ENCODE measurements around the gene TSSK2.

DNA sequence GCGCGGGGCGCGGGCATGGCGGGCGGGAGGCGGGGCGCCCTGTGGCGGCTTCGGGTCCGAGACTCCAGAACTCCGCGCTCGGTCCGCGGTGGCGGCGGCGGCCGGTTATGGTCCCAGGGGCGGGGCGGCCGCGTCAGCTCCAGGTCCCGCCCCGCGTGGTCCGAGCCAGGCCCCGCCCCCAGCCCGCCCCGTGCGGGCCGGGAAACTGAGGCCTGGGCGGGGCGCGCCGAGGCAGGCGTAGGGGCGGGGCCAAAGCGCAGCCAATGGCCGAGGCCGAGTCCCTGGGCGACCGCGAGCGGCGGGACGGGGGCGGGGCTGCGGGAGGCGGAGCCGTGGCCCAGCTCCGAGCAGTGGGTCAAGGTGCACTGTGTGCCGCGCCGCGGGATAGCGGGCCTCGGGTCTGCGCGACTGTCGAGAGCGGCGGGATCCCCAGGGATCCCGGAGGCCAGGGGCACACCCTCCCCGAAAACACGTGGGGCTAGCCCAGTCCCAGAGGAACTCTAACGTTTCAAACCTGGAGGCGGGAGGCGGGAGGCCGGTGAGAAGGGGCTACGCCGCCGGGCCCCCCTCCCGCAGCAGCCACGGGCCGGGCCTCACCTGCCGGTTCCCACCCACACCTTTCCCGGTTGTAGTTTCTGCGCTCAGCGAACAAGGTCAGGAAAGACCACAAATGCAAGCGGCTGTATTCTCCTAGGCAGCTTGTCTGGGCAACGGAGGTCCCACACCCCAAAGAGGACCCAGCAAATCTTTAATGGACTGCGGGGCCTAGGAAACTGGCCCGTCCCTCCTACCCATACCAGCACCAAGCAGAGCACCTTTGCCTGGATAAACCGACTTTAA lies 47.8 kb downstream of the TSSK2 start, which contains the start of gene SLC25A1:
- TF ChIP-seq, protein P1, sequence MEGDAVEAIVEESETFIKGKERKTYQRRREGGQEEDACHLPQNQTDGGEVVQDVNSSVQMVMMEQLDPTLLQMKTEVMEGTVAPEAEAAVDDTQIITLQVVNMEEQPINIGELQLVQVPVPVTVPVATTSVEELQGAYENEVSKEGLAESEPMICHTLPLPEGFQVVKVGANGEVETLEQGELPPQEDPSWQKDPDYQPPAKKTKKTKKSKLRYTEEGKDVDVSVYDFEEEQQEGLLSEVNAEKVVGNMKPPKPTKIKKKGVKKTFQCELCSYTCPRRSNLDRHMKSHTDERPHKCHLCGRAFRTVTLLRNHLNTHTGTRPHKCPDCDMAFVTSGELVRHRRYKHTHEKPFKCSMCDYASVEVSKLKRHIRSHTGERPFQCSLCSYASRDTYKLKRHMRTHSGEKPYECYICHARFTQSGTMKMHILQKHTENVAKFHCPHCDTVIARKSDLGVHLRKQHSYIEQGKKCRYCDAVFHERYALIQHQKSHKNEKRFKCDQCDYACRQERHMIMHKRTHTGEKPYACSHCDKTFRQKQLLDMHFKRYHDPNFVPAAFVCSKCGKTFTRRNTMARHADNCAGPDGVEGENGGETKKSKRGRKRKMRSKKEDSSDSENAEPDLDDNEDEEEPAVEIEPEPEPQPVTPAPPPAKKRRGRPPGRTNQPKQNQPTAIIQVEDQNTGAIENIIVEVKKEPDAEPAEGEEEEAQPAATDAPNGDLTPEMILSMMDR (IDR thresholded peaks at IDR 0.05; ENCODE audit: low read length), result no peak
- TF ChIP-seq EZH2 (IDR thresholded peaks at IDR 0.05; ENCODE audit: borderline replicate concordance, low read length), result no peak

Measured in OCI-LY1 (cell line).